Naive B cell (primary cell): ENCODE data around the gene FAF1. TPM values are rescaled to one million over a fixed set of nuclear protein-coding genes. Genes with fewer than 3 reads are reported as not detected.

Source experiments
- ATAC-seq, 2 donors: fragments of 150-1000 bp; cut with Tn5 transposase; 2 replicates each; pipeline ENCODE4 v1.10.0; 2021; ENCODE audit warnings: low read depth in 2 of 2, mild to moderate bottlenecking in 2 of 2, moderate library complexity in 2 of 2
- DNase-seq: peaks from one replicate; pipeline ENCODE4 v3.0.0; 2022
- H3K27ac Mint-ChIP-seq, 6 donors: one replicate each; pipeline ENCODE4 v1.8.0; 2020 to 2022; ENCODE audit warnings: mild to moderate bottlenecking in 6 of 6, mixed read lengths in 6 of 6, moderate library complexity in 5 of 6, inconsistent platforms in 2 of 6
- H3K27me3 Mint-ChIP-seq, 3 donors: one replicate each; pipeline ENCODE4 v1.8.0; 2021 to 2022; ENCODE audit warnings: mixed read lengths in 3 of 3, mild to moderate bottlenecking in 1 of 3
- H3K36me3 Mint-ChIP-seq, 2 donors: one replicate each; pipeline ENCODE4 v1.8.0; 2020 to 2022; ENCODE audit warnings: mixed read lengths in 2 of 2, inconsistent platforms in 1 of 2, mild to moderate bottlenecking in 1 of 2
- H3K4me1 Mint-ChIP-seq, 3 donors: one replicate each; pipeline ENCODE4 v1.8.0; 2020 to 2022; ENCODE audit warnings: mixed read lengths in 3 of 3, inconsistent platforms in 1 of 3, mild to moderate bottlenecking in 1 of 3, moderate library complexity in 1 of 3
- H3K4me3 Mint-ChIP-seq, 8 donors: one replicate each; pipeline ENCODE4 v1.8.0; 2020 to 2022; ENCODE audit warnings: mild to moderate bottlenecking in 8 of 8, mixed read lengths in 8 of 8, moderate library complexity in 8 of 8, inconsistent platforms in 2 of 8
- H3K9me3 Mint-ChIP-seq, 7 donors: one replicate each; pipeline ENCODE4 v1.8.0; 2020 to 2022; ENCODE audit warnings: mixed read lengths in 7 of 7, mild to moderate bottlenecking in 5 of 7, inconsistent platforms in 2 of 7, moderate library complexity in 1 of 7
- polyA plus RNA-seq, 6 donors: library from polyadenylated mRNA; unstranded; fragments of 300-500 nt; fragmentation: Illumina TruSeq; gene quantifications; one replicate each; pipeline ENCODE4 v1.2.3, GENCODE V29; 2021; ENCODE audit warnings: low read depth in 6 of 6

FAF1 gene
- polyA plus RNA-seq, 6 donors from 2014 or later, result 36.4 to 66.5 (median 43.2) TPM

- H3K27ac Mint-ChIP-seq, result no peak overlapping the region
- peaks cover 20 to 36% (median 30%) of the 10 kb centered on the region in 3 donors for H3K27me3 Mint-ChIP-seq
- no peaks in the 10 kb centered on the region for H3K36me3 Mint-ChIP-seq
- no peak for ATAC-seq
- no peak overlapping the region for H3K4me3 Mint-ChIP-seq
- DNase-seq, result no peak
- no peaks in the 10 kb centered on the region for H3K9me3 Mint-ChIP-seq
- H3K4me1 Mint-ChIP-seq, result peaks cover 21 to 28% (median 24%) of the 10 kb centered on the region in 3 donors
These were observed 15.4 kb upstream of the FAF1 start for GRCh38 chr1:50975436-50975835.

GRCh38 chr1:50974618-50974935 lies 14.5 kb upstream of the FAF1 start:
- peaks cover 30 to 36% (median 32%) of the 10 kb centered on the region in 3 donors for H3K4me1 Mint-ChIP-seq
- H3K27ac Mint-ChIP-seq, result no peak overlapping the region
- no peak for ATAC-seq
- no peaks in the 10 kb centered on the region for H3K36me3 Mint-ChIP-seq
- DNase-seq, result no peak
- H3K4me3 Mint-ChIP-seq, result peak overlapping the region in 1 of 8 donors; percentile 59
- peaks cover 27 to 43% (median 30%) of the 10 kb centered on the region in 3 donors for H3K27me3 Mint-ChIP-seq
- H3K9me3 Mint-ChIP-seq, result no peaks in the 10 kb centered on the region

- Mint-ChIP-seq H3K27me3 (peaks cover 27 to 43% (median 28%) of the 10 kb centered on the region in 3 donors), H3K9me3 (no peaks in the 10 kb centered on the region), H3K36me3 (no peaks in the 10 kb centered on the region), H3K27ac (peak overlapping the region in 1 of 6 donors; percentile 60), H3K4me1 (peaks cover 29 to 36% (median 30%) of the 10 kb centered on the region in 3 donors), H3K4me3 (peak overlapping the region in 2 of 8 donors; percentile 9 to 59)
- ATAC-seq (no peak), DNase-seq (no peak)
These were observed 14.0 kb upstream of the FAF1 start for GRCh38 chr1:50973875-50974617.

- Mint-ChIP-seq H3K4me3 (no peak overlapping the region), H3K4me1 (peaks cover 27 to 28% (median 28%) of the 10 kb centered on the region in 3 donors), H3K27ac (no peak overlapping the region), H3K27me3 (peaks cover 22 to 43% (median 27%) of the 10 kb centered on the region in 3 donors), H3K36me3 (no peaks in the 10 kb centered on the region), H3K9me3 (no peaks in the 10 kb centered on the region)
- ATAC-seq (no peak), DNase-seq (no peak)
These were observed 13.2 kb upstream of the FAF1 start for GRCh38 chr1:50973255-50973654.

- ATAC-seq (no peak), DNase-seq (no peak)
- no peak overlapping the region for H3K27ac Mint-ChIP-seq
- H3K27me3 Mint-ChIP-seq, result peaks cover 22 to 43% (median 27%) of the 10 kb centered on the region in 3 donors
- no peaks in the 10 kb centered on the region for H3K36me3 Mint-ChIP-seq
- no peaks in the 10 kb centered on the region for H3K9me3 Mint-ChIP-seq
- H3K4me1 Mint-ChIP-seq, result peaks cover 28 to 30% (median 29%) of the 10 kb centered on the region in 3 donors
- H3K4me3 Mint-ChIP-seq, result peak overlapping the region in 1 of 8 donors; percentile 18
These were observed 12.7 kb upstream of the FAF1 start for GRCh38 chr1:50972766-50973165.

- no peaks in the 10 kb centered on the region for H3K36me3 Mint-ChIP-seq
- peaks cover 26 to 32% (median 30%) of the 10 kb centered on the region in 3 donors for H3K4me1 Mint-ChIP-seq
- ATAC-seq (no peak), DNase-seq (no peak)
- no peak overlapping the region for H3K4me3 Mint-ChIP-seq
- H3K9me3 Mint-ChIP-seq, result no peaks in the 10 kb centered on the region
- peaks cover 19 to 41% (median 23%) of the 10 kb centered on the region in 3 donors for H3K27me3 Mint-ChIP-seq
- no peak overlapping the region for H3K27ac Mint-ChIP-seq
These were observed 11.8 kb upstream of the FAF1 start for GRCh38 chr1:50971748-50972305.

GRCh38 chr1:50970931-50971582 lies 11.0 kb upstream of the FAF1 start:
- ATAC-seq (no peak), DNase-seq (no peak)
- Mint-ChIP-seq H3K4me1 (peaks cover 18 to 25% (median 23%) of the 10 kb centered on the region in 3 donors), H3K4me3 (peak overlapping the region in 6 of 8 donors; percentile 48 to 99 (median 94)), H3K36me3 (no peaks in the 10 kb centered on the region), H3K9me3 (no peaks in the 10 kb centered on the region), H3K27me3 (peaks cover 14 to 34% (median 20%) of the 10 kb centered on the region in 3 donors), H3K27ac (no peak overlapping the region)

- H3K27ac Mint-ChIP-seq, result peak overlapping the region in 3 of 6 donors; percentile 13 to 89 (median 87)
- DNase-seq (no peak), ATAC-seq (no peak)
- H3K27me3 Mint-ChIP-seq, result peaks cover 14 to 32% (median 20%) of the 10 kb centered on the region in 3 donors
- no peaks in the 10 kb centered on the region for H3K36me3 Mint-ChIP-seq
- peaks cover 18 to 25% (median 21%) of the 10 kb centered on the region in 3 donors for H3K4me1 Mint-ChIP-seq
- H3K4me3 Mint-ChIP-seq, result peak overlapping the region; percentile 86 to 99 (median 96)
- no peaks in the 10 kb centered on the region for H3K9me3 Mint-ChIP-seq
These were observed 10.4 kb upstream of the FAF1 start for GRCh38 chr1:50970509-50970887.

- Mint-ChIP-seq H3K27me3 (peaks cover 14 to 29% (median 20%) of the 10 kb centered on the region in 3 donors), H3K9me3 (no peaks in the 10 kb centered on the region), H3K36me3 (no peaks in the 10 kb centered on the region), H3K4me3 (peak within 1 kb of the TSS; percentile 86 to 99 (median 96)), H3K27ac (peak within 1 kb of the TSS in 5 of 6 donors; percentile 51 to 95 (median 87)), H3K4me1 (peaks cover 18 to 25% (median 21%) of the 10 kb centered on the region in 3 donors)
- ATAC-seq (peak; percentile 7 to 9), DNase-seq (peak; percentile 48)
These were observed 9.8 kb upstream of the FAF1 start, which contains the start of gene CDKN2C for GRCh38 chr1:50969611-50970508. CDKN2C (plus strand) TSS chr1:50970245; CDS start chr1:50970369, 124 bp downstream.

GRCh38 chr1:50968821-50969610 lies 8.9 kb upstream of the FAF1 start:
- Mint-ChIP-seq H3K27ac (peak overlapping the region; percentile 78 to 97 (median 90)), H3K9me3 (no peaks in the 10 kb centered on the region), H3K27me3 (peaks cover 7 to 22% (median 16%) of the 10 kb centered on the region in 3 donors), H3K4me1 (peaks cover 18 to 25% (median 21%) of the 10 kb centered on the region in 3 donors), H3K36me3 (no peaks in the 10 kb centered on the region), H3K4me3 (peak overlapping the region; percentile 86 to 99 (median 96))
- DNase-seq (peak; percentile 44), ATAC-seq (peak; percentile 30 to 55)

- DNase-seq, result peak; percentile 78
- peak; percentile 80 to 81 for ATAC-seq
- H3K36me3 Mint-ChIP-seq, result no peaks in the 10 kb centered on the region
- peaks cover 0 to 15% (median 9%) of the 10 kb centered on the region in 3 donors for H3K27me3 Mint-ChIP-seq
- peaks cover 18 to 25% (median 21%) of the 10 kb centered on the region in 3 donors for H3K4me1 Mint-ChIP-seq
- peak overlapping the region; percentile 86 to 99 (median 96) for H3K4me3 Mint-ChIP-seq
- H3K9me3 Mint-ChIP-seq, result no peaks in the 10 kb centered on the region
- peak overlapping the region; percentile 76 to 97 (median 90) for H3K27ac Mint-ChIP-seq
These were observed 8.2 kb upstream of the FAF1 start for GRCh38 chr1:50968158-50968820.
